ENCODE data around the gene NLRP1.

The NLRP1 gene

GRCh38 chr17:5486206-5487124 lies 97.8 kb downstream of the NLRP1 start, which contains the start of gene MIS12:
Gene MIS12 (plus strand): TSS chr17:5486566. CDS start chr17:5488863, 2,297 bp downstream.
- Histone ChIP-seq H3K4me3 (ENCODE audit: low read length, poor library complexity, severe bottlenecking) (peak within 1 kb of the TSS; percentile 99), H3K9ac (ENCODE audit: low read depth, low read length, poor library complexity, severe bottlenecking) (peak within 1 kb of the TSS; percentile 99), H2AFZ (ENCODE audit: low read length) (peak within 1 kb of the TSS; percentile 91), H3K4me2 (ENCODE audit: low read depth, low read length, poor library complexity, severe bottlenecking) (peak within 1 kb of the TSS; percentile 93), H3K9me3 (ENCODE audit: insufficient read depth, low read depth, low read length) (no peaks in the 10 kb centered on the region), H3K36me3 (ENCODE audit: insufficient read depth, low read length) (peaks cover 40% of the 10 kb centered on the region), H3K4me1 (ENCODE audit: insufficient read depth, low read length, poor library complexity, severe bottlenecking) (peaks cover 37% of the 10 kb centered on the region), H3K79me2 (ENCODE audit: insufficient read depth, low read length) (peaks cover 76% of the 10 kb centered on the region), H3K9me2 (replicated peaks; ENCODE audit: low read depth, low read length) (no peaks in the 10 kb centered on the region), H3F3A (ENCODE audit: low read depth) (0 out of 2 replicates have a peak, but pooled peaks cover 3% of the 10 kb centered on the region), H3K27me3 (ENCODE audit: insufficient read depth, low read length, poor library complexity, severe bottlenecking) (no peaks in the 10 kb centered on the region), H4K20me1 (ENCODE audit: insufficient read depth, low read length, poor library complexity, severe bottlenecking) (peaks cover 63% of the 10 kb centered on the region)
- TF ChIP-seq CTCF (conservative IDR thresholded peaks at IDR 0.05; ENCODE audit: low read length) = no peak
- TF ChIP-seq EZH2phosphoT487 (IDR thresholded peaks at IDR 0.05; ENCODE audit: borderline replicate concordance) = no peak

- no peak for TF ChIP-seq CTCF (conservative IDR thresholded peaks at IDR 0.05; ENCODE audit: low read length)
- TF ChIP-seq EZH2phosphoT487 (IDR thresholded peaks at IDR 0.05; ENCODE audit: borderline replicate concordance) = no peak
- peaks cover 64% of the 10 kb centered on the region for H4K20me1 ChIP-seq (ENCODE audit: insufficient read depth, low read length, poor library complexity, severe bottlenecking)
- peak within 1 kb of the TSS; percentile 93 for H3K4me2 ChIP-seq (ENCODE audit: low read depth, low read length, poor library complexity, severe bottlenecking)
- peak within 1 kb of the TSS; percentile 99 for H3K4me3 ChIP-seq (ENCODE audit: low read length, poor library complexity, severe bottlenecking)
- H3K9ac ChIP-seq (ENCODE audit: low read depth, low read length, poor library complexity, severe bottlenecking) = peak within 1 kb of the TSS; percentile 99
- peak within 1 kb of the TSS; percentile 91 for H2AFZ ChIP-seq (ENCODE audit: low read length)
- peaks cover 44% of the 10 kb centered on the region for H3K36me3 ChIP-seq (ENCODE audit: insufficient read depth, low read length)
- H3K79me2 ChIP-seq (ENCODE audit: insufficient read depth, low read length) = peaks cover 84% of the 10 kb centered on the region
- no peaks in the 10 kb centered on the region for H3K9me3 ChIP-seq (ENCODE audit: insufficient read depth, low read depth, low read length)
- H3K4me1 ChIP-seq (ENCODE audit: insufficient read depth, low read length, poor library complexity, severe bottlenecking) = peaks cover 37% of the 10 kb centered on the region
- H3K9me2 ChIP-seq (replicated peaks; ENCODE audit: low read depth, low read length) = no peaks in the 10 kb centered on the region
- H3F3A ChIP-seq (ENCODE audit: low read depth) = 0 out of 2 replicates have a peak, but pooled peaks cover 3% of the 10 kb centered on the region
- no peaks in the 10 kb centered on the region for H3K27me3 ChIP-seq (ENCODE audit: insufficient read depth, low read length, poor library complexity, severe bottlenecking)
Observed at GRCh38 chr17:5485270-5486205, 98.8 kb downstream of the NLRP1 start, which contains the start of gene DERL2. Gene DERL2 (minus strand): TSS chr17:5486178. CDS start chr17:5486161, 17 bp downstream.

- H3K36me3 ChIP-seq (ENCODE audit: insufficient read depth, low read length) = peaks cover 62% of the 10 kb centered on the region
- no peak for TF ChIP-seq EZH2phosphoT487 (IDR thresholded peaks at IDR 0.05; ENCODE audit: borderline replicate concordance)
- TF ChIP-seq CTCF (conservative IDR thresholded peaks at IDR 0.05; ENCODE audit: low read length) = no peak
Observed at GRCh38 chr17:5481451-5481850, 102.9 kb downstream of the NLRP1 start.

More at GRCh38 chr17:5481451-5481850, 102.9 kb downstream of the NLRP1 start:
- Histone ChIP-seq H3K27me3 (ENCODE audit: insufficient read depth, low read length, poor library complexity, severe bottlenecking) (no peaks in the 10 kb centered on the region), H3K9me2 (replicated peaks; ENCODE audit: low read depth, low read length) (no peaks in the 10 kb centered on the region), H3K4me1 (ENCODE audit: insufficient read depth, low read length, poor library complexity, severe bottlenecking) (peaks cover 29% of the 10 kb centered on the region), H3K4me3 (ENCODE audit: low read length, poor library complexity, severe bottlenecking) (no peak overlapping the region), H3K9ac (ENCODE audit: low read depth, low read length, poor library complexity, severe bottlenecking) (no peak overlapping the region), H3F3A (ENCODE audit: low read depth) (no peaks in the 10 kb centered on the region), H2AFZ (ENCODE audit: low read length) (no peak overlapping the region), H3K9me3 (ENCODE audit: insufficient read depth, low read depth, low read length) (no peaks in the 10 kb centered on the region), H3K79me2 (ENCODE audit: insufficient read depth, low read length) (peaks cover 74% of the 10 kb centered on the region), H4K20me1 (ENCODE audit: insufficient read depth, low read length, poor library complexity, severe bottlenecking) (peaks cover 31% of the 10 kb centered on the region), H3K4me2 (ENCODE audit: low read depth, low read length, poor library complexity, severe bottlenecking) (no peak overlapping the region)

All from Loucy (cell line).